Gastrocnemius medialis (tissue), 4 donors: ENCODE measurements around the gene ZXDA. TPM values are rescaled to one million over a fixed set of nuclear protein-coding genes. Genes with fewer than 3 reads are reported as not detected.

Experiments used
- ATAC-seq, 2 donors: fragments of 150-250 bp; one replicate each; pipeline ENCODE4 v1.9.1; 2016
- DNase-seq, 2 donors: peaks; one replicate each; pipeline ENCODE4 v3.0.0-alpha.2; 2019
- H3K27ac ChIP-seq, 4 donors: fragments of 200-600 bp; sonication (generic); 1 replicate in 1 of 4; 2 replicates in 3 of 4; pipeline ENCODE4 v1.5.1; 2016 to 2018; ENCODE audit warnings: mild to moderate bottlenecking in 2 of 4, moderate library complexity in 1 of 4
- H3K27me3 ChIP-seq, 3 donors: fragments of 200-600 bp; sonication (generic) in 2 of 3; 1 replicate in 1 of 3; 2 replicates in 2 of 3; pipeline versions ENCODE4 v1.5.1 to v1.6.0; 2016 to 2019; ENCODE audit warnings: mild to moderate bottlenecking in 1 of 3, moderate library complexity in 1 of 3
- H3K36me3 ChIP-seq, 2 donors: fragments of 200-600 bp; sonication (generic) in 1 of 2; one replicate each; pipeline ENCODE4 v1.5.1; 2017 to 2018
- H3K4me1 ChIP-seq, 2 donors: fragments of 200-600 bp; sonication (generic) in 1 of 2; one replicate each; pipeline ENCODE4 v1.5.1; 2016 to 2017; ENCODE audit warnings: mild to moderate bottlenecking in 2 of 2
- H3K4me3 ChIP-seq, 4 donors: fragments of 200-600 bp; sonication (generic) in 3 of 4; 1 replicate in 1 of 4; 2 replicates in 3 of 4; pipeline ENCODE4 v1.5.1; 2016 to 2019; ENCODE audit warnings: mild to moderate bottlenecking in 2 of 4
- H3K9me3 ChIP-seq, 3 donors: fragments of 200-600 bp; sonication (generic) in 2 of 3; 1 replicate in 1 of 3; 2 replicates in 2 of 3; pipeline ENCODE4 v1.5.1; 2016 to 2019
- POLR2A ChIP-seq, 2 donors: fragments of 450-650 bp; IDR thresholded peaks; one replicate each; pipeline ENCODE4 v1.6.1; 2017; ENCODE audit warnings: antibody characterized with exemption in 2 of 2, mild to moderate bottlenecking in 2 of 2, moderate library complexity in 2 of 2
- in situ Hi-C, 4 donors: fragments of 200-750 bp; cut with MboI; loops; one replicate each; pipeline versions ENCODE4 v1.15.0 to v1.8.0; 2017; ENCODE audit warnings: low sequenced_read_pairs in 4 of 4
- intact Hi-C: fragments of 100-400 bp; cut with DNase I; formaldehyde crosslinking; loops from one replicate; pipeline ENCODE4 v1.15.1; 2023; ENCODE audit warnings: low total_unique reads
- total RNA-seq, 4 donors: library from RNA; depleted of rRNA; stranded (reverse); fragments of >200 nt; gene quantifications; one replicate each; pipeline versions ENCODE4 v1.1.0 to v1.2.3, GENCODE V29; 2016
- TF ChIP-seq, protein P1 (sequence below), 5 experiments: fragments of 450-650 bp in 3 of 5; fragments of 200-600 bp in 2 of 5; sonication (generic) in 2 of 5; IDR thresholded peaks in 4 of 5; conservative IDR thresholded peaks in 1 of 5; 1 replicate in 4 of 5; 2 replicates in 1 of 5; pipeline ENCODE4 v1.5.1; 2016 to 2019; ENCODE audit warnings: antibody characterized with exemption in 5 of 5, mild to moderate bottlenecking in 3 of 5, moderate library complexity in 3 of 5

Gene ZXDA
- total RNA-seq, 4 donors from 2014 or later = 1.8 to 4.8 (median 2.2) TPM

DNA sequence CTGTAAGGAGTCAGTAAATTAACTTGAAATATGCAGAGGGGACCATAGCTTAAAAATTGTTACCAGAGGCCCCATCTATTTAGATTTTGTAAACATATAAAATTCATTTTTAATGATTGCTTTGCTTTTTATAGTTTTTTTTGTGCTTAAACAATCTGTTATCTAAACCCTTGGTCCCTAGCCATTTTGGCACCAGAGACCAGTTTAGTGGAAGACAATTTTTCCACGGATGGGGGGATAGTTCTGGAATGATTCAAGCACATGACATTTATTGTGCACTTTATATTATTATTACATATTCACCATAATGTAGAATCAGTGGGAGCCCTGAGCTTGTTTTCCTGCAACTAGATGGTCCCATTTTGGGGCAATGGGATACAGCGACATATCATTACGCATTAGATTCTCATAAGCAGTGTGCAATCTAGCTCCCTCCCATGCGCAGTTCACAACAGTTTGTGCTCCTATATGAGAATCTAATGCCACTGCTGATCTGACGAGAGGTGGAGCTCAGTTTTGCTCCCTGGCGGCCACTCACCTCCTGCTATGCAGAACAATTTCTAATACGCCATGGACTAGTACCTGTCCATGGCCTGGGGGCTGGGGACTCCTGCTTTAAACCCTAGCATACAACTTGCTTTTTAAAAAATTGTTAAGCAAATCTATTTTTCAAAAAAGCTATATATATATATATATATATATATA is 5.9 kb downstream of the ZXDA start:
- Histone ChIP-seq H3K9me3 (no peaks in the 10 kb centered on the region), H3K4me1 (peaks cover 34 to 73% of the 10 kb centered on the region in 2 donors), H3K27me3 (no peaks in the 10 kb centered on the region), H3K36me3 (no peaks in the 10 kb centered on the region), H3K27ac (peak overlapping the region; percentile 64 to 84 (median 71)), H3K4me3 (peak overlapping the region in 1 of 4 donors; percentile 1)
- in situ Hi-C loops (loop anchor here in 2 of 4 donors (25.0 kb wide), 2 partner anchors 317 to 1092 kb away; partner anchors contain the start of gene ZXDB (in 1 of the 2)), intact Hi-C loops (no loop called here)
- DNase-seq = peak in 1 of 2 donors; percentile 30
- TF ChIP-seq, protein P1, sequence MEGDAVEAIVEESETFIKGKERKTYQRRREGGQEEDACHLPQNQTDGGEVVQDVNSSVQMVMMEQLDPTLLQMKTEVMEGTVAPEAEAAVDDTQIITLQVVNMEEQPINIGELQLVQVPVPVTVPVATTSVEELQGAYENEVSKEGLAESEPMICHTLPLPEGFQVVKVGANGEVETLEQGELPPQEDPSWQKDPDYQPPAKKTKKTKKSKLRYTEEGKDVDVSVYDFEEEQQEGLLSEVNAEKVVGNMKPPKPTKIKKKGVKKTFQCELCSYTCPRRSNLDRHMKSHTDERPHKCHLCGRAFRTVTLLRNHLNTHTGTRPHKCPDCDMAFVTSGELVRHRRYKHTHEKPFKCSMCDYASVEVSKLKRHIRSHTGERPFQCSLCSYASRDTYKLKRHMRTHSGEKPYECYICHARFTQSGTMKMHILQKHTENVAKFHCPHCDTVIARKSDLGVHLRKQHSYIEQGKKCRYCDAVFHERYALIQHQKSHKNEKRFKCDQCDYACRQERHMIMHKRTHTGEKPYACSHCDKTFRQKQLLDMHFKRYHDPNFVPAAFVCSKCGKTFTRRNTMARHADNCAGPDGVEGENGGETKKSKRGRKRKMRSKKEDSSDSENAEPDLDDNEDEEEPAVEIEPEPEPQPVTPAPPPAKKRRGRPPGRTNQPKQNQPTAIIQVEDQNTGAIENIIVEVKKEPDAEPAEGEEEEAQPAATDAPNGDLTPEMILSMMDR (IDR thresholded peaks at IDR 0.05 in 4 of 5, conservative IDR thresholded peaks at IDR 0.05 in 1 of 5) = no peak
- TF ChIP-seq POLR2A (IDR thresholded peaks at IDR 0.05) = no peak
- ATAC-seq = peak in 1 of 2 donors; percentile 22

DNA sequence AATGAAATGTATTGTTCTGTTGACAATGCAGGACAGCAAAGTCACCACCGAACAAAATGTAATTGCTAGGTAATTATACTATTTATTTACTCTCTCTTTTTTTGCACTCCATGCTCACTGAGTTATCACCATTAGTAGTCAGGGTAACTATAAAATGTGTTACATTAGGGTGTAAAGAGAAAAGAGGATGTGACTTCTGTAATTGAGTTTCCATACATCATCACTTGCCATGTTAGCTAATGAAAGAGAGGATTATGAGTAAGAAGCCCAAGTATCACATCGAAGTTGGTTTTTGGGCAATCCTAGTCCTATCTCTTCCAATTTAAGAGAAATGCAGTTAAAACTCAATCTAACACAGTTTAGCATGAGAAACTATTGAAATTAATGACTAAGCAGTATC is 7.6 kb downstream of the ZXDA start:
- Histone ChIP-seq H3K27me3 (no peaks in the 10 kb centered on the region), H3K36me3 (no peaks in the 10 kb centered on the region), H3K4me3 (no peak overlapping the region), H3K4me1 (peaks cover 32 to 67% of the 10 kb centered on the region in 2 donors), H3K9me3 (no peaks in the 10 kb centered on the region), H3K27ac (peak overlapping the region; percentile 10 to 84 (median 71))
- no peak for TF ChIP-seq POLR2A (IDR thresholded peaks at IDR 0.05)
- TF ChIP-seq, protein P1 (IDR thresholded peaks at IDR 0.05 in 4 of 5, conservative IDR thresholded peaks at IDR 0.05 in 1 of 5) = no peak
- no peak for ATAC-seq
- intact Hi-C loops (no loop called here), in situ Hi-C loops (loop anchor here in 2 of 4 donors (25.0 kb wide), 2 partner anchors 315 to 1090 kb away; partner anchors contain the start of gene ZXDB (in 1 of the 2))
- DNase-seq = no peak

DNA sequence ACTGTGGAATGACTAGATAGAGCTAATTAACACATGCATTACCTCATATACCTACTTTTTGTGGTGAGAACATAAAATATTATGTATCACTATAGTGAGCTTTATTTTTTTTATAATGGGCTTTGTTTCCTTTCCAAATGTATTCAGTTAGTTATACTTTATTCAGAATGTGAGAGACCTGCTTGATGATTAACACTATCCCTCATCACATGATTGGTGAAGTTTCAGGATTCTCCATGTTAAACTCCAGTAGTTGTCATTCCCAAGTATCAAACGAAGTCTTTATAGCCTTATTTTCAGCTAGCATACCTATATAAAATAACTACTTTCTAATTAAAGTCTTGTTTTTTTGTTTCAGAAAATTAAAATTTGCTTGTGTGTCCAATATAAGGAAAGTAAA is 8.8 kb downstream of the ZXDA start:
- Histone ChIP-seq H3K4me1 (peaks cover 28 to 56% of the 10 kb centered on the region in 2 donors), H3K36me3 (no peaks in the 10 kb centered on the region), H3K27ac (peak overlapping the region; percentile 59 to 84 (median 71)), H3K9me3 (no peaks in the 10 kb centered on the region), H3K27me3 (no peaks in the 10 kb centered on the region), H3K4me3 (peak overlapping the region in 1 of 4 donors; percentile 39)
- intact Hi-C loops = no loop called here
- TF ChIP-seq, protein P1 (IDR thresholded peaks at IDR 0.05 in 4 of 5, conservative IDR thresholded peaks at IDR 0.05 in 1 of 5) = no peak
- no peak for TF ChIP-seq POLR2A (IDR thresholded peaks at IDR 0.05)
- DNase-seq (no peak), ATAC-seq (no peak)
- in situ Hi-C loops = loop anchor here in 2 of 4 donors (25.0 kb wide), 2 partner anchors 314 to 1089 kb away; partner anchors contain the start of gene ZXDB (in 1 of the 2)

DNA sequence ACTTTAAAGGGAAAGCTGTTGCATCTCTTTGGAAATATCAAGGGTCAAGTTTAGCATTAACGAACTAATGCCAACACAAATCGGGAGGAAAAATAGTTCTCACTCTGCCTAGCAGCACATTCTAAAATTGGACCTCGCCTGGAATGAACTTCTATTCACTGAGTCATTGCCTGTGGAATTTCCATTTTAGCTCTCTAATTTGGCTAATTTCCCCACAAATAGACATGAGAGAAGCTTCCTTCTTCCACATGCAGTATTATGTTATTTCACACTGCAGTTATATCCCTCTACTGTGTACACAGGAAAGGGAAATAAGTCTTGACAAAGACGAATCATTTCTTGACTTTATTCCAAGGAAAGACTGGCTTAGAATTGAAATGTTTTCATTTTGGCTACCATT is 9.3 kb downstream of the ZXDA start:
- in situ Hi-C loops = loop anchor here in 2 of 4 donors (25.0 kb wide), 2 partner anchors 314 to 1089 kb away; partner anchors contain the start of gene ZXDB (in 1 of the 2)
- Histone ChIP-seq H3K9me3 (no peaks in the 10 kb centered on the region), H3K36me3 (no peaks in the 10 kb centered on the region), H3K4me3 (peak overlapping the region; percentile 15 to 39 (median 24)), H3K4me1 (peaks cover 25 to 51% of the 10 kb centered on the region in 2 donors), H3K27me3 (no peaks in the 10 kb centered on the region), H3K27ac (peak overlapping the region; percentile 59 to 84 (median 71))
- intact Hi-C loops = no loop called here
- ATAC-seq (peak in 1 of 2 donors; percentile 83), DNase-seq (no peak)
- TF ChIP-seq, protein P1 (IDR thresholded peaks at IDR 0.05 in 4 of 5, conservative IDR thresholded peaks at IDR 0.05 in 1 of 5) = no peak
- TF ChIP-seq POLR2A (IDR thresholded peaks at IDR 0.05) = no peak
